Measurements from ENCODE around the gene CATSPERZ.

GRCh38 chr11:64254326-64254725 lies 45.8 kb upstream of the CATSPERZ start:
- TF ChIP-seq CTCF (IDR thresholded peaks at IDR 0.05; ENCODE audit: insufficient read depth, low read length) (no peak), POLR2AphosphoS5 (IDR thresholded peaks at IDR 0.05; ENCODE audit: low read depth) (no peak), SPI1 (IDR thresholded peaks at IDR 0.05; ENCODE audit: borderline replicate concordance, low read depth) (no peak), GABPA (IDR thresholded peaks at IDR 0.05; ENCODE audit: low read depth) (no peak), REST (IDR thresholded peaks at IDR 0.05; ENCODE audit: insufficient replicate concordance, low read depth) (no peak)

All from HL-60 (cell line).